Muscle layer of duodenum (tissue), 2 donors: ENCODE results near the gene NEDD4L.

Experiments used
- H3K27ac ChIP-seq: one replicate; pipeline ENCODE4 v1.7.0; 2013; ENCODE audit warnings: mild to moderate bottlenecking, low read length
- H3K27me3 ChIP-seq: one replicate; pipeline ENCODE4 v1.7.0; 2013; ENCODE audit warnings: low read depth, mild to moderate bottlenecking, control low read depth, low read length
- H3K36me3 ChIP-seq, 2 donors: one replicate each; pipeline ENCODE4 v1.7.0; 2013; ENCODE audit warnings: low read length in 2 of 2, control low read depth in 1 of 2, mild to moderate bottlenecking in 1 of 2; ENCODE audit not compliant: insufficient read depth in 2 of 2, control insufficient read depth in 1 of 2
- H3K4me1 ChIP-seq, 2 donors: one replicate each; pipeline ENCODE4 v1.7.0; 2013; ENCODE audit warnings: low read length in 2 of 2, mild to moderate bottlenecking in 2 of 2, control low read depth in 1 of 2, moderate library complexity in 1 of 2; ENCODE audit not compliant: insufficient read depth in 2 of 2, control insufficient read depth in 1 of 2
- H3K4me3 ChIP-seq, 2 donors: one replicate each; pipeline ENCODE4 v1.7.0; 2013; ENCODE audit warnings: low read length in 2 of 2, low read depth in 1 of 2, mild to moderate bottlenecking in 1 of 2
- H3K9me3 ChIP-seq, 2 donors: one replicate each; pipeline ENCODE4 v1.7.0; 2013; ENCODE audit warnings: low read length in 2 of 2, control low read depth in 1 of 2, mild to moderate bottlenecking in 1 of 2; ENCODE audit not compliant: control insufficient read depth in 1 of 2
- donor health status: healthy.

NEDD4L gene

GRCh38 chr18:58232668-58233067 is 188.6 kb downstream of the NEDD4L start:
- Histone ChIP-seq H3K9me3 (no peaks in the 10 kb centered on the region), H3K27ac (peak overlapping the region; percentile 40), H3K27me3 (no peaks in the 10 kb centered on the region), H3K4me3 (no peak overlapping the region), H3K4me1 (peaks cover 0 to 7% of the 10 kb centered on the region in 2 donors), H3K36me3 (no peaks in the 10 kb centered on the region)

GRCh38 chr18:58234359-58234741 is 190.3 kb downstream of the NEDD4L start:
- no peak overlapping the region for H3K27ac ChIP-seq

GRCh38 chr18:58235001-58235436 is 191.0 kb downstream of the NEDD4L start:
- H3K9me3 ChIP-seq: no peaks in the 10 kb centered on the region
- no peaks in the 10 kb centered on the region for H3K27me3 ChIP-seq
- no peaks in the 10 kb centered on the region for H3K36me3 ChIP-seq
- H3K27ac ChIP-seq: no peak overlapping the region
- peaks cover 0 to 5% of the 10 kb centered on the region in 2 donors for H3K4me1 ChIP-seq
- H3K4me3 ChIP-seq: no peak overlapping the region

More at GRCh38 chr18:58234359-58234741, 190.3 kb downstream of the NEDD4L start:
- no peak overlapping the region for H3K4me3 ChIP-seq
- H3K9me3 ChIP-seq: no peaks in the 10 kb centered on the region
- peaks cover 0 to 7% of the 10 kb centered on the region in 2 donors for H3K4me1 ChIP-seq
- H3K27me3 ChIP-seq: no peaks in the 10 kb centered on the region
- H3K36me3 ChIP-seq: no peaks in the 10 kb centered on the region

- no peaks in the 10 kb centered on the region for H3K4me1 ChIP-seq
- no peaks in the 10 kb centered on the region for H3K36me3 ChIP-seq
- H3K9me3 ChIP-seq: no peaks in the 10 kb centered on the region
- H3K27me3 ChIP-seq: no peaks in the 10 kb centered on the region
- H3K4me3 ChIP-seq: no peak overlapping the region
- H3K27ac ChIP-seq: no peak overlapping the region
These were observed 195.9 kb downstream of the NEDD4L start for GRCh38 chr18:58239879-58240278.

GRCh38 chr18:58241026-58241679 is 197.1 kb downstream of the NEDD4L start:
- H3K9me3 ChIP-seq: no peaks in the 10 kb centered on the region
- no peaks in the 10 kb centered on the region for H3K4me1 ChIP-seq
- no peaks in the 10 kb centered on the region for H3K36me3 ChIP-seq
- H3K27me3 ChIP-seq: no peaks in the 10 kb centered on the region
- H3K4me3 ChIP-seq: no peak overlapping the region
- no peak overlapping the region for H3K27ac ChIP-seq

- Histone ChIP-seq H3K27me3 (no peaks in the 10 kb centered on the region), H3K4me1 (peaks cover 0 to under 1% of the 10 kb centered on the region in 2 donors), H3K9me3 (no peaks in the 10 kb centered on the region), H3K27ac (no peak overlapping the region), H3K36me3 (no peaks in the 10 kb centered on the region), H3K4me3 (no peak overlapping the region)
These were observed 197.9 kb downstream of the NEDD4L start for GRCh38 chr18:58241877-58242276.

- Histone ChIP-seq H3K4me1 (peaks cover 0 to 6% of the 10 kb centered on the region in 2 donors), H3K36me3 (no peaks in the 10 kb centered on the region), H3K4me3 (no peak overlapping the region), H3K9me3 (no peaks in the 10 kb centered on the region), H3K27ac (no peak overlapping the region), H3K27me3 (no peaks in the 10 kb centered on the region)
These were observed 198.4 kb downstream of the NEDD4L start for GRCh38 chr18:58242435-58242834.

- Histone ChIP-seq H3K27ac (no peak overlapping the region), H3K4me3 (no peak overlapping the region), H3K4me1 (peaks cover 0 to 9% of the 10 kb centered on the region in 2 donors)
These were observed 198.9 kb downstream of the NEDD4L start for GRCh38 chr18:58242968-58243367.

GRCh38 chr18:58243401-58243800 is 199.4 kb downstream of the NEDD4L start:
- Histone ChIP-seq H3K4me3 (no peak overlapping the region), H3K27ac (no peak overlapping the region), H3K4me1 (peaks cover 0 to 10% of the 10 kb centered on the region in 2 donors), H3K27me3 (no peaks in the 10 kb centered on the region), H3K36me3 (no peaks in the 10 kb centered on the region), H3K9me3 (no peaks in the 10 kb centered on the region)

More at GRCh38 chr18:58242968-58243367, 198.9 kb downstream of the NEDD4L start:
- no peaks in the 10 kb centered on the region for H3K36me3 ChIP-seq
- no peaks in the 10 kb centered on the region for H3K9me3 ChIP-seq
- no peaks in the 10 kb centered on the region for H3K27me3 ChIP-seq

GRCh38 chr18:58247363-58247834 is 203.4 kb downstream of the NEDD4L start:
- Histone ChIP-seq H3K36me3 (no peaks in the 10 kb centered on the region), H3K9me3 (no peaks in the 10 kb centered on the region), H3K4me3 (peak overlapping the region; percentile 22 to 37), H3K27ac (no peak overlapping the region), H3K4me1 (peaks cover 0 to 10% of the 10 kb centered on the region in 2 donors), H3K27me3 (no peaks in the 10 kb centered on the region)

GRCh38 chr18:58249712-58250111 is 205.7 kb downstream of the NEDD4L start:
- Histone ChIP-seq H3K27me3 (no peaks in the 10 kb centered on the region), H3K9me3 (no peaks in the 10 kb centered on the region), H3K36me3 (no peaks in the 10 kb centered on the region), H3K4me3 (no peak overlapping the region), H3K4me1 (peaks cover 0 to 10% of the 10 kb centered on the region in 2 donors), H3K27ac (no peak overlapping the region)

GRCh38 chr18:58251416-58251815 is 207.4 kb downstream of the NEDD4L start:
- peaks cover 0 to 10% of the 10 kb centered on the region in 2 donors for H3K4me1 ChIP-seq

More at GRCh38 chr18:58251416-58251815, 207.4 kb downstream of the NEDD4L start:
- no peaks in the 10 kb centered on the region for H3K27me3 ChIP-seq
- no peak overlapping the region for H3K27ac ChIP-seq
- H3K9me3 ChIP-seq: no peaks in the 10 kb centered on the region
- H3K4me3 ChIP-seq: no peak overlapping the region
- H3K36me3 ChIP-seq: no peaks in the 10 kb centered on the region
